ENCODE measurements around the gene SHMT1.

DNA sequence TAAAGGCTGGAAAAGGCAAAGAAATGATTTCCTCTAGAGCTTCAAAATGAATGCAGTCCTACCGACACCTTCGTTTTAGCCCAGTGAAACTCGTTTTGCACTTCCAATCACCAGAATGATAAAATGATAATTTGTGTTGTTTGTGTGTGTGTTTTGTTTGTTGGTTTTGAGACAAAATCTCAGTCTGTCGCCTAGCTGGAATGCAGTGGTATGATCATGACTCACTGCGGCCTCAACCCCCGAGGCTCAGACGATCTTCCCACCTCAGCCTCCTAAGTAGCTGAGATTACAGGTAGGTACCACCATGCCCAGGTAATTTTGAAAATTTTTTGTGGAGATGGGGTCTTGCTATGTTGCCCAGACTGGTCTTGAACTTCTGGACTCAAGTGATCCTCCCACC is 10.9 kb upstream of the SHMT1 start:
- TF ChIP-seq SP1 (IDR thresholded peaks at IDR 0.05) (no peak), FOXM1 (IDR thresholded peaks at IDR 0.05; ENCODE audit: borderline replicate concordance) (no peak), BHLHE40 (IDR thresholded peaks at IDR 0.05; ENCODE audit: borderline replicate concordance) (no peak), L3MBTL2 (conservative IDR thresholded peaks at IDR 0.05) (no peak), HDGF (IDR thresholded peaks at IDR 0.05; ENCODE audit: borderline replicate concordance) (no peak), TARDBP (IDR thresholded peaks at IDR 0.05) (no peak), SUZ12 (IDR thresholded peaks at IDR 0.05) (no peak), FOXA1 (IDR thresholded peaks at IDR 0.05) (no peak), ELF4 (IDR thresholded peaks at IDR 0.05) (no peak), NFRKB (IDR thresholded peaks at IDR 0.05) (no peak), FOXK2 (IDR thresholded peaks at IDR 0.05) (no peak)
- TF ChIP-seq, protein P1, sequence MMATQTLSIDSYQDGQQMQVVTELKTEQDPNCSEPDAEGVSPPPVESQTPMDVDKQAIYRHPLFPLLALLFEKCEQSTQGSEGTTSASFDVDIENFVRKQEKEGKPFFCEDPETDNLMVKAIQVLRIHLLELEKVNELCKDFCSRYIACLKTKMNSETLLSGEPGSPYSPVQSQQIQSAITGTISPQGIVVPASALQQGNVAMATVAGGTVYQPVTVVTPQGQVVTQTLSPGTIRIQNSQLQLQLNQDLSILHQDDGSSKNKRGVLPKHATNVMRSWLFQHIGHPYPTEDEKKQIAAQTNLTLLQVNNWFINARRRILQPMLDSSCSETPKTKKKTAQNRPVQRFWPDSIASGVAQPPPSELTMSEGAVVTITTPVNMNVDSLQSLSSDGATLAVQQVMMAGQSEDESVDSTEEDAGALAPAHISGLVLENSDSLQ (IDR thresholded peaks at IDR 0.05) = no peak

All from HEK293T (cell line).